ENCODE measurements around the gene HCFC1R1.

The HCFC1R1 gene

DNA sequence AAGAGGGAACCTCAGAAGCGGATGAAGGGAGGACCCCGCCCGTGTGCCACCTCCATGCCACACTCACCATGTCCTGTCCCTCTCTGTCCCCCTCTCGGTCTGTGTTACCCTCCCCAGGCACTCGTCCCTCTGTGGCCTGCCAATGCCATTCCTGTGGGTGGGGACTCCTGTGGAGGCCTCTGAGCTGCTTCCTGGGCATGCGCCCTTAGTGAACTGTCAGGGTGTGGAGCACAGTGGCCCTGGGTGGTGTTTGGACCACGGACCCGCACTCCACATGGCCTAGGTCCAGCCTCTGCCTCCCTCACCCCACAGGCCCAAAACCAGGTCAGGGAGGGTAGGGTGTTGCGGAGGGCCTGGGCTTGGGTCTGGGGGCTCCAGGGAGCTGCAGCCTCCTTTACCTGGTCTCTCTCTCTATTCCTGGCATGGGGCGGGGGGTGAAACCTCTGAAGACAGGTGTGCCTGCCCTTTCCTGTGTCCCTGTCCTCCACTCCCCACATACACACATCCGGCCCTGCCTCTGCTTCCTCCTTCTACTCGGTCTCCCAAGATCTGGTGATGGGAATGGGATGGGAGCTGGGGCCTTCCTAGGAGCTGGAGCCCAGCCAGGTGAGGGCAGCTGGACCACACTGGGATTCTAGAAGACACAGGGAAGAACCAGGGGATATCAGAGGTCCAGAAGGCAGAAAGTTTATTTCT, 32.0 kb downstream of the HCFC1R1 start:
- DNase-seq, result no peak

DNA sequence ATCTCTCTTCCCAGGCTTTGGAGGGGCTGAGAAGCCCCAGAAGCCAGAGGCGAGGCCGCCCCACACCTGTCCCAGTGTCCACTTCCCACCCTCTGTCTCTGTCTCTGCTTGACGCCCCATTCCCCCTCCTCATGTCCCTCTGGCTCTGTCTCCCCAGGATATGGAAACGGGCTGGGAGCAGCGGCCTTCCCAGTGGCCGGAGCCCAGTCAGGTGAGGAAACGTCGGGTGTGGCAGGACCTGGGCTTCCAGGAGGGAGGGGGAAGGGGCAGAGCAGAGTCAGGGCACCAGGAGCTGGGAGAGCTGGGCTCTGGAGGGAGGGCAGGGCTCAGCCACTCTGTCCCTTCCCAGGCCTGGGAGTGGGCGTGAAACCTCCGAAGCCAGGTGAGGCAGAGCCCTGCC, 32.9 kb downstream of the HCFC1R1 start:
- DNase-seq, result no peak

DNA sequence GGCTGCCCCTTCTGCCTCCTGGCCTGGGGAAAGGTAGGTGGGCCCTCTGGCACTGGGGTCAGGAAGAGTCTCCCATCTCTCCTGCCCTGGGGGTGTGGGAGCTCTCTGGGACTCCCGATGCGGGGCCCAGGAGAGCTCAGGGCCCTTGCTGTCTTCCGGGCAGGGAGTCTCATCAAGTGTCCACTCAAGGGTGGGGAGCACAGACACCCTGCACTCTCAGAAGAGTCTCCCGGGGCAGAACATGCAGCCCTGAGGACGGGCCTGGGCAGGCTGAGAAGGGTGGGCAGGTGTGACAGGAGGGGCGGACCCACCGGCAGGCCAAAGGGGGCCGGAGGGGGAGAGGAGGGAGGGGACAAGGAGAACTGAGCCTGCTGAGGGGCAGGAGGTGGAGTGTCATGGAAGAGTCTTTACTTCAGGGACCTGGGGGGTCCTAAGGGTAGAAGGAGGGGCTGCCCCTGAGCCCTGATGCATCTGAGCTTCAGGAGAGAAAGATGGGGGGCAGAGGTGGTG, 35.1 kb downstream of the HCFC1R1 start:
- no peak for DNase-seq

DNA sequence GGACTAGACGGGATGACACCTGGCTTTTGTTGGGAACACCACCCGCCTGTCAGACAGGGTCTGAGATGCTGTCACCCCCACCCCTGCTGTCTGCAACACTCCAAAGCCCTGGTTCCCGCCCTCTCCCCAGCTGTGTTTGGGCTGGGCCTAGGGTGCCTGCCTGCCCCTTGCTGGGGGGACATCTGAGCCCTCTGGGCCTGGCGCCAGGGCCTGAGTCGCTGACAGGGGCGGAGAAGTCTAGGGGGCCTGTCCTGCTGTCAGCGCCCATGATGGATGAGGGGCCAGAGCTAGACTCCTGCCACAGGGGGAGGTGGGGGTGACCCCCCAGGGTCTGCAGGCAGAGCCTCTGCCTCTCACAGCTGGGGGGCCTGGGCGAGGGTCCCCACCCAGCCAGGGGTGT, 35.9 kb downstream of the HCFC1R1 start:
- no peak for DNase-seq

DNA sequence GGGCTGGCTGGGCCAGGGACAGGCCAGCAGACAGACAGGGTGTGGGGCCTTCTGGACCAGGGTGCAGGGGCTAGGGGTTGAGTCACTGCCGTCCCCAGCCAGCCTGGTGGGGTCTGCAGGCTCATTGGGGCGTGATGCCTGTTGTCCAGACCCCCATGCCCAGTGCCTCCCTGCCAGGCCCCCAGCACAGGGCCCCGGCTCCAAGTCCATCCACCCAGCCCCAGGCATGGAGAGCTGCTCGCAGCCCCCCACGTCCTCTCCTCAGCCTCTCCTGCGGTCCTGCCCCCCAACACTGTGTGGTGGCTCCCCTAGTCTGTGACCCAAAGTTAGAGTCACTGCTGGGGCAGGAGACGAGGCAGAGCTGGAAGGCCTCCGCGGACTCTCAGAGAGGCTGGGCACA, 36.5 kb downstream of the HCFC1R1 start:
- DNase-seq, result no peak

DNA sequence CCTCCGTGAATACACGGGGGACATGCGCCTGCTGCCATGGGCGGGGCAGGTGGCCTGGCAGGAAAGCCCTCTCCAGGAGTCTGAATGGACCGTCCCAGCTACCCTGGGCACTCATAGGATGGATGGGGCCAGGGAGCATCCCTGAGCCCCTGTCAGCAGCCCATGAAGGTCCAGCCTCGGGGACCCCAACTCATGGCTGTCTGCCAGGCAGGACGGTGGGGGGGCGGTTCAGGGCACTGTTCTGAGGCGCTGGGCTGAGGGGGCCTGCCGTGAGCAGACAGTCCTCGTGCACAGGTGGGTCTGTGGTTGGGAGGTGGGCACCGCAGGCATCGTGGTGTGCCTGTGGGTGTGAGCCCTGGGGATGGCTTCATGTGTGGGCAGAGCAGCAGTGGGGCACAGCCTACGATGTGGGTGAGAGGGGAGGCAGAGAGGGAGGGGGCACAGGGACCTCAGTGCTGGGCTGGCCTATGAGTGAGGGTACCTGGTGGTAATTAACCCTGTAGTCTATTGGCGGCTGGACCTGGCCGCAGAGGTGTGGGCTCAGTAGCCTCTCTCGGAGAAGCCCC, 37.0 kb downstream of the HCFC1R1 start:
- DNase-seq, result no peak

DNA sequence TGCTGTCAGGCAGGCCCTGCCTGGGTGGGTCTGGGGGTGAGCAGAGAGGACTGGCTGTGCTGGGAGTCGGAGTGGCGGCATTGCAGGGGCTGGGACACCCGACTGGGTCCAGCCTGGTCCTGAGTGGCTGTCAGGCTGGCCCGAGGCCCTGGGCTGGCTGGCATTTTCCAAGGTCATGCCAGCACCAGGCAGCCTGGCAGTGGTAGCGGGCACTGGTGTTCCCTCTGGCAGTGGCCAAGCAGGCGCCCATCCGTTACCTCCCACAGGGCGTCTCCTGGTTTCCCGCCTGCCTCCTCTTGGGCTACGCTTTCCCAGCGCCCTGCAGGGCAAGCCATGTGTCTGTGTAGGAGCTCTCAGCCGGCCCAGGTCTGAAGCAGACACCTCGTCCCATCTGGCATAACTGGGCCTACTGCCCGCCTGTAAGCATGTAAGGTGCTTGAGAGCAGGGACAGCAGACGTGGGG, 37.8 kb downstream of the HCFC1R1 start:
- DNase-seq, result no peak

DNA sequence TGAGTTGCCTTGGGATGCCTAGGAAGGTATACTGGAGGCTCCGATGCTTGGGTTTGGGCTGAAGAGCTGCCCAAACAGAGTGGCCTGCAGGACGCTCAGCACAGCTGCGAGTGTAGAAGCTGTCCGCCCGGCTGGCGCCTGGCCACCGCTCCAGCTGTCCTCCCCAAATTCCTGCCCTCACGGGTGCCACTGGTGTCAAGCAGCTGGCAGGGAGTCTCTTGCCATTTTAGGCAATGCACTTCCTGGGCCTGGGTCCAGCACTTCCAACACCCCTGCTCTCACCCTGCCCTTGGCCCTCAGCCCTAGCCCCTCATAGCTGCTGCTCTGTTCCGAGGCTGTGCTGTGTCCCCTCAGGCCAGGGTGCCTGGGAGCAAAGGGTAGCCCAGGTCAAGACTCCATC, 38.3 kb downstream of the HCFC1R1 start:
- DNase-seq, result no peak

DNA sequence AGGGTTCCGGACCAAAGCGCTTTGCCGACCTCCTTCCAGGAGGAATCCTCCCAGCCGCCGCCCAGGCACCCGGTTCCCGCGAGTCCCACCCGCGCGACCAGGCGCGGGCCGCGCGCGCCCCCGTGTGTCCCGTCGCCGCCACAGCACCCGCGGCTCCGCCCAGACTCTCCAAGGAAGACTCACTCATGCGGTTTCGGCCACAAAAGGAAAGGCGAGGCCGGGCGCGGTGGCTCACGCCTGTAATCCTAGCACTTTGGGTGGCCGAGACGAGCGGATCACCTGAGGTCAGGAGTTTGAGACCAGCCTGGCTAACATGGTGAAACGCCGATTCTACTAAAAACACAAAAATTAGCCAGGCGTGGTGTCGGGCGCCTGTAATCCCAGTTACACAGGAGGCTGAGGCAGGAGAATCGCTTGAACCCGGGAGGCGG, 40.0 kb downstream of the HCFC1R1 start:
- peak; percentile 78 for DNase-seq

DNA sequence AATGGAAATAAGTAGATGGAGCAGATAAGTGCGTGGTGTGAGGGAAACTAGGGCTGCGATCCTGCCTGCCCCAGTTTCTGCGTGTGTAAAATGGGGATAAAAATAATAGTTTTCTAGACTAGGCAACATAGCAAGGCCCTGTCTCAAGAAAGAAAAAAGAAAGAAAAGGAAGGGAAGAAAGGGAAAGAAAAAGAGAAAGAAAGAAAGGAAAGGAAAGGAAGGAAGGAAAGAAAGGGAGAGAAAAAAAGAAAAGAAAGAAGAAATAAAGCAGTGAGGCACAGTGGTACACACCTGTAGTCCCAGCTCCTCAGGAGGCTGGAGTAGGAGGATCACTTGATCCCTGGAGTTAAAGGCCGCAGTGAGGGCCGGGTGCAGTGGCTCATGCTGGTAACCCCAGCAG, 41.3 kb downstream of the HCFC1R1 start:
- no peak for DNase-seq

DNA sequence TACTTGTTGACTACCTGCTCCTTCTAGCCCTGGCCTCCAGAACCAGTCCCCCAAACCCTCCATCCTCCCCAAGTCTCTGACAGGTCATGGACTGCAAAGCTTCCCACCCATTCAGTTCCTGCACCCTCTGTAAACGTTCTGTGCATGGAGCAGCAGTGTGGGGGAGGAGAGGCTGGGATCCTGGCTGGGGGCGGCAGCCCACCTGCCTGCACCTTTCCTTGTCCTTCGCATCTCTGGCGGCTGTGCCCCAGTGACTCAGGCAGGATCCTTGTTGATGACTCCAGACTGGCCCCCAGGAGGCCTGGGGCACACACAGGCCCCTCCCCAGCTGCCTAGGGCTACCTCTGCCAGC, 41.9 kb downstream of the HCFC1R1 start:
- DNase-seq, result no peak

DNA sequence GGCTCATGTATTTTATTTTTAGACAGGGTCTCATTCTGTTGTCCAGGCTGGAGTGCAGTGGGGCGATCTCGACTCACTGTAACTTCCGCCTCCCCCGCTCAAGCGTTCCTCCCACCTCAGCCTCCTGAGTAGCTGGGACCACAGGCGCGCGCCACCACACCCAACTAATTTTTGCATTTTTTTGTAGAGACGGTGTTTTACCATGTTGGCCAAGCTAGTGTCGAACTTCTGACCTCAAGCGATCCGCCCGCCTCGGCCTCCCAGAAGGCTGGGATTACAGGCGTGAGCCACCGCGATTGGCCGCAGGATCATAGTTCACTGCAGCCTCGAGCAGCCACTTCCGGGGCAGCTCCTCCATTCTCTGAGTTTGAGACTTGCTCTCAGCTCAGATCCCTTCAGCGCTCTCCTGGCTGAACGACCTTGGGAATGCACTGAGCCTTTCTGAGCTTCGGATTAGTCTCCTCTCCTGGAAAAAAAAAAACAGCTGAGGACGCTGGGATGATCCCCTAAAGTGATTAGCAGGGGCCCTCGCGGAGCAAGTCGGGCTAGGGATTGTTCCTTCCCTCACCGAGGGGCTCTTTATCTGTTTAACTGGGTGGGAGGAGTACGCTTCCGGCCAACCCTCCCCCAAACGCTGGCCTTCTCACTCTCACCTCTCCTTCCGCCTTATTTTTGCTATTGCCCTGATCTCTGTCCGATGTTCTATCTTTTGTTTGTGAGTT, 42.4 kb downstream of the HCFC1R1 start:
- DNase-seq, result no peak

DNA sequence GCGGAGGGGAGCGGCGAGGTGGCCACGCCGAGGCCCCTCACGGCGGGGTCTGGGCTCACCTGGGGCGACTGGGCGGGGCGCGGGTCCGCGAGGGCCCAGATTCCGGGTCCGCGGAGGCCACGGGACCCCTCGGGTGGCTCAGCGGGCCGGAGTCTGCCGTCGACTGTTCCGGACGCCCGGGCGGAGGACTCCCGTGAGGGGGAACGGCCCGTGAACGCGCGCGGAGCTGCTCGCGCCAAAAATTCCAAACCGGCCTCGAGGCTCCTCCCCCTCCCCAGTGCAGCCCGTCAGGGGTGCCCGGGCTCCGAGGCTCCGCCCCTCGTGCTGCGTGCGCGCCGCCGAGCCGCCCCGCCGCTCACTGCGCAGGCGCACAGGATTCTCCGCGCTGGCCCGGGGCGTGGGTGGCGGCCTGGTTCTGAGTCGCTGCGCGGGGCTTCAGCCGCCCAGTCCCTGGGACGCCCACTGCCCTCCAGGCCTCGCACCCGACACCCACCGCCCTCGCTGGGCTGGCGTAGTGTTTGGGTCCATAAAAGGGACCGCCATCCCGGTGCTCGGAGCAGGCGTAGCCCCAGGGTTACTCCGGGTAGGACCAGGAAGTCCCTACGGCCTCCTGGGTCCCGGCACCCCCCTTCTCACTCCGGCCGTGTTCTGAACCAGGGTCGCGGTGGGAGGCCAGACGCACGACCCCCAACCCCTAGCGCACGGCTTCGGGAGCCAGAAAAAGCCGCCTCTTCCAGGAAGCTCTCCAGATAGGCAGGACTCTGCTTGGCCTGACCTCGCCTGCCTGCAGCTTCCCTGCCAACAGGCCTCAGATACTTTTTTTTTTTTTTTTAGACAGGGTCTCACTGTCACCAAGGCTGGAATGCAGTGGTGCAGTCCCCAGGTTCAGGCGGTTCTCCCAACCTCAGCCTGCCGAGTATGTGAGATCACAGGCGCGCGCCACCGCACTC, 43.2 kb downstream of the HCFC1R1 start, which contains the start of gene PKMYT1:
Gene PKMYT1 (minus strand): TSS at position 220 of the 950 bp plus-strand sequence. CDS start 789 bp downstream, outside the sequence.
- peak; percentile 97 for DNase-seq

DNA sequence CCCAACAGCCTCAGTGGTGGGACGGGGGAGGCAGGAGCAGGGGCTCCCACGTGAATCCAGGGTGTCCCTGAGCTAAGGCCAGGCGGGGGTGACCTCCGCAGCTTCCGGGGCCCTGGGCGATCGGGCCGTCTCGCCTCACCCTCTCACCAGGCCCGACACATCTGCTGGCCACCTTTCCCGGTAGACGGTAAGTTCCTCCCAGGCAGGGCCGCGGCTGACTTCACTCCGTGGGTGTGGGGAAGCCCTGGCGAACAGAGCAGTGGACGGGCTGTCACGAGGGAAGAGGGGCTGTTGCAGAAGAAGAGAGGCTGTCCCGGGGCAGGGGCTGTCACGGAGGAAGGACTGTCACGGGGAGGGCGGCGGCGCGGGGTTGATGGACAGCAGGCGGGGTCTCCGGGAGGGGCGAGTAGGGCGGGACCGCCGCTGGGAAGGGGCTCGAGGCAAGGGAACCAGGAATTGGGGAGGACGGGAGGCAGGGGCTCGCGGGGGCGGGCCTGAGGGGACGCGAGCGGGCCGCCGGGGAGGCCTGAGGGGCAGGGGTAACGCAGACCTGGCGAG, 44.0 kb downstream of the HCFC1R1 start:
- DNase-seq, result no peak

DNA sequence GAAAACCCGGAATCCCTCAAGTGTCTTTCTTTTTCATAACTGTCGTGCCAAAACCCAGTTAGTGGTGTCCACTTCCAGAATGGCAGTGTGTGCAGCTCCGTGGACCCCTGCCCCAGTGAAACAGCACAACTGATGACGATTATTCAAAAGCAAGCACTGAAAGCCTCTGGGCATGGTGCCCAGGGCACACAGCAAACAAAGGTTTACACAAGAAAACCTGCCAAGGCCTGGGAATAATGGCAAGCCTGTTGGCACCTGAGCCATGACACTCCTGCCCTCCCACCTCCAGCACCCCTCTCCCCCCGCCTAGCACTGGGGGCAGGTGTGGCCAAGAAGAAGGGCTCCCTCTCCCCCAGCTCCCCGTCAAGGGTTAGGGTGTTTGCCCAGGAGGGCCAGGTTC, 46.3 kb downstream of the HCFC1R1 start:
- DNase-seq, result no peak

DNA sequence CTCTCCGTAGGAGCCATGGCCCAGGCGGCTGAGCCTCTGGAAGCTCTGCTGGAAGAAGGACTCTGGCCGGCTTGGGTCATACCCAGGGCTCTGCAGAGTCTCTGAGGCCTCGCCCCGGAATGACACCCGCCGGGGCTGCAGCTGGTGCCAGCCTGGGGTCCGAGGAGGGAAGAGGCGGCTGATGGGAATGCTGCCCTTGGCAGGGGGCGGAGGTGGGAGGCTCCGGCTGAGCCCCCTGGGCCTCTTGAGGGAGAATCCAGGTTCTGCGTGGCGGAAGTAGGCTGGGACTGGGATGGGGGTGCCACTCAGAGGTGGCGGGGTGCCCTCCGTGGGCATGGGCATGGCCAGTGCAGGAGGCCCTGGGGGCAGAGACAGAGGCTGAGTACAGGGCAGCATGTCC, 47.1 kb downstream of the HCFC1R1 start:
- no peak for DNase-seq

DNA sequence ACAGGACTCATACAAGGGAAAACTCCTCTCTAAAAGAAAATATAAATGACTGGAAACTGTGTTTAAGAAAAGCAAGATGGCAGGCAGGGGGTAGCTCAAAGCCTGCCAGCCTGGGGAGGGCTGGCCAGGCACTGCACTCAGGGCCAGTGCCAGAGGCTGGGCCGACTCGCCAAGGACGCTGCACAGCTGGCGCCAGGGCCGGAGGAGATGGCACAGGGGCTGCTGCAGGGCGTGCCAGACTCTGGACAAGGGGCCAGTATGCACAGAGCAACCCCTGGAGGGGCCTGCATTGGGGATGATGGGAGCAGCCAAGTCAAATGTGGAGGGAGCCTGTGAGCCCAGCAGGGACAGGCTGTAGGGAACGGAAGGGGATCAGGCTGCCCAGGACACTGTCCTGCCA, 47.5 kb downstream of the HCFC1R1 start:
- no peak for DNase-seq

DNA sequence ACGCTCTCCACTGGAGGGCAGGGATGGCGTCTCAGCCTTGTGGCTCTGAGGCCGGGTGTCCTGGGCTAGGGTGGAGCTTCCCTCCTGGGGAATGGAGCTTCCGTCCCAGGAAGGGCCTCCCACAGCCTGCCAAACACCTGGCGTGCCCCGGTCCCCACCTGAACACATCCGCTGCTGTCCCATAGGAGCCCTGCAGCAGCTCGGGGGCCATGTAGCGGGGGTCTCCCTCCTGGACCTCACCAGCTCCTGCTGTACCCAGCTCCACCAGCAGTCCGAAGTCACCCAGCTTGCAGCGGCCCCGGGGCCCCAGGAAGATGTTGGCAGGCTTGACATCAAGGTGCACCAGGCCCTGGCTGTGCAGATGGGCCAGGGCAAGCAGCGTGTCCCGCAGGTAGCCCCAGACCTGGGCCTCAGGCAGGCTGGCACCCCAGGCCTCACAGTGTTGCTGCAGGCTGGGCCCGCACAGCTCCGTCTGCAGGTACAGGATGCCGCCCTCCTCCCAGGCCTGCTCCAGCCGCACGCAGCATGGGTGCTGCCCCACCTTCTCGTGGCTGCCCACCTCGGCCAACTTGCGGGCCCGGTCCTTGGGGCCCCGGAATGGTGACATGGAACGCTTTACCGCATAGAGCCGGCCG, 48.5 kb downstream of the HCFC1R1 start:
- no peak for DNase-seq

DNA sequence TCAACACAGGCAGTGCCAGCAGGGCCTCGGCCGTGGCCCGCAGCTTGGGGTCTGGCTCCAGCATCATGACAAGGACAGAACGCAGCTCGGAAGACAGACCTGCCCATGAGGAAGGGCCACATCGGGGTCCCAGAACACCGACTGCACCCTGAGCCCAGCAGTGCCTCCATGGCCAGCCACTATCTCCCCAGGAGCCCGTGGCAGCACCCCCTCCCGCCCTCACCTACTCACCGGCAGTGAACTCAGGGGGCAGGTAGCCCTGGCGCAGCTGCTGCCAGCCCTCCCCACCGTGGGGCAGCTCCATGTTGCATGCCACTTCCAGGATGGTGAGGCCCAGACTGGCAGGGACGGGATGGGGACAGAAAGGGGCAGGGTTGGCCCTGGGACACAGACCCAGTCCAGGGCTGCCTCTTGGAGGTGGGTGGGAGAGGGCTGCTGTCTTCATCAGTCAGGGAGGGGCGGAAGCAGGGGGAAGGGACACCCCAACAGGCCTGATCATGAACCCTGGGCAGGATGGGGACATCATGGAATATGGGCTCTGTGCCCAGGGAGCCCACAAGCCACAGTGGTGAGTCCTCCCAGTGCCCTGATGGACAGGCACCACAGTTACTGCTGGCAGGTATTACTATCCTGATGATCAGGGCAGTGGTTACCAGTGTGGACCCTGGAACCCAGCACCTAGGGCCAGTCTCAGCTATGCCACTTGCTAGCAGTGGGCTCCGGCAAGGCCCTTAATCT, 49.3 kb downstream of the HCFC1R1 start:
- DNase-seq, result no peak

DNA sequence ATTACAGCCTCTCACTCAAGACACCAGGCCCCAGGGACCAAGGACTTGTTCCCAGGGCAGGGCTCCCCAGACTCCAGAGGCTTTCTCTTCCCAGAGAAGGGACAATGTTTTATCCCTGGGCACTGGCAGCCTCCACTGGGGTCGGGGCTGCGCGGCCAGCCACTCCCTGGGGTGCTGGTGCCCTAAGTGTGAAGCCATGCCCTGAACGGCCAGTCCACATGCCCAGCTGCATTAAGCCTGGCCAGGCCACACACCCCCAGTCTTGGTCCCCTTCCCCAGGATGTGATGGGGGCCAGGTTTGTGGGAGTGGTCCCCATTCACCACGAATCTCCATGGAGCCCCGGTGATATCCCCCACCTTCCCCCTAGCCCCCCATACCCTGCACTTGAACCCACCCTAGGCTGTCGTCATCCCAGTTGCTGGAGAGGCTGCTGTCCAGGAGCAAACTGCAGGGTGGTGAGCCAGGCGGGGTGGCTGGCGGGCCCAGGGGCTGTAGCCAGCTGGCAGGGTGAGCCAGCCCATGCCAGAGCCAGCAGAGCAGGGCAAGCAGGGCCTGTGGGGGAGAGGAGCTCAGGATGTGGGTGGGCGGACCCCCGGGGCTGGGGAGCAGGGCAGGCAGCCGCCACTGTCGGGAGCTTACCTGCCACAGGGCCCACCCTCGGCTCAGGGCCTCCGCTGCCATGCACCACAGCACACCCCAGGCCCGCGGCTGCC, 50.0 kb downstream of the HCFC1R1 start:
- no peak for DNase-seq

DNA sequence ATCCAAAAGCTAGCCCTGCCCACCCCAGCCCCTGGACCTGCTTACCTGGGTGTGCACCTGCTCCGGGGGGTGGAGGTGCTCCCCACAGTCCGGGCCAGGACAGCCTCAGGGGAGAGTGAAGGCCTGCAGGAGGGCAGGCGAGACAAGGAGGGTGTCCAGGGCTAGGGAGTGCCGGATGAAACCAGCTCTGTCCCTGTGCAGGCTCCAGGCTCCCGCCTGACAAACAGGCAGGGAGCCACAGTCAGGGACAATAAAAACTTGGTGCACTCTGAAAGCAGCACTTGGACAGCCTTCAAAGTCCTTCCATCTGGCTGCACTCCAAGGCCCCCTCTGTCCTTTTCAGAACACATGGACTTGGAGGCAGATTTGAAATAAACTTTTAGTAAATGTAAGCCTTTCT, 50.6 kb downstream of the HCFC1R1 start:
- DNase-seq, result no peak

Measured in activated T-cell treated with anti-CD3 and anti-CD28 coated beads, Interleukin-2, amount 50 U/mL, for 1 hour (primary cell).